ENCODE measurements around the gene TRIM46. TPM values are rescaled to one million over a fixed set of nuclear protein-coding genes. Genes with fewer than 3 reads are reported as not detected.

The TRIM46 gene
- total and polyA plus RNA-seq, 2 of the 13 experiments (the other 11 are each of a cell fraction or from before 2014, with no cell fraction given), result 0.04 to 0.09 TPM

DNA sequence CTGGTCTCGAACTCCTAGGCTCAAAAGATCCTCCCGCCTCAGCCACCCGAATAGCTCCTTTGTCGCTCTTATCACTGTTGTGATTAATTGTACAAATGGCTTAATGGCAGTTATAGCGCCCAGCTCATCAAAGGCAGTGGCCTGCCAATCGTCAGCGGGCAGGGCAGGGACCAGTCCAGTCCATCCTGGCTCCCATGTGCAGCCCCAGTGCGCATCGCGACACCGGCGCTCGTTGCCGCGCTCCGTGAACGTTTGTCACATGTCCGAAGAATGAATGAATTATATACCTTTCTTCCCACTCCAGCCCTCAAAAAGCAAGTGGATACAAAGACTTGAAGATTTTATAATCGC lies 53.2 kb downstream of the TRIM46 start (continued):
- TF ChIP-seq, protein P1, sequence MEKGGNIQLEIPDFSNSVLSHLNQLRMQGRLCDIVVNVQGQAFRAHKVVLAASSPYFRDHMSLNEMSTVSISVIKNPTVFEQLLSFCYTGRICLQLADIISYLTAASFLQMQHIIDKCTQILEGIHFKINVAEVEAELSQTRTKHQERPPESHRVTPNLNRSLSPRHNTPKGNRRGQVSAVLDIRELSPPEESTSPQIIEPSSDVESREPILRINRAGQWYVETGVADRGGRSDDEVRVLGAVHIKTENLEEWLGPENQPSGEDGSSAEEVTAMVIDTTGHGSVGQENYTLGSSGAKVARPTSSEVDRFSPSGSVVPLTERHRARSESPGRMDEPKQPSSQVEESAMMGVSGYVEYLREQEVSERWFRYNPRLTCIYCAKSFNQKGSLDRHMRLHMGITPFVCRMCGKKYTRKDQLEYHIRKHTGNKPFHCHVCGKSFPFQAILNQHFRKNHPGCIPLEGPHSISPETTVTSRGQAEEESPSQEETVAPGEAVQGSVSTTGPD (CRISPR knock-in tag; IDR thresholded peaks at IDR 0.05), result no peak
- TF ChIP-seq ZNF737 (CRISPR knock-in tag; IDR thresholded peaks at IDR 0.05; ENCODE audit: borderline replicate concordance) (no peak), DPF2 (CRISPR knock-in tag; IDR thresholded peaks at IDR 0.05; ENCODE audit: borderline replicate concordance, low read depth) (no peak), ZMYM3 (CRISPR knock-in tag; IDR thresholded peaks at IDR 0.05) (no peak), ELF1 (CRISPR knock-in tag; IDR thresholded peaks at IDR 0.05) (no peak), TCF7 (IDR thresholded peaks at IDR 0.05; ENCODE audit: low read depth) (no peak), DMAP1 (CRISPR knock-in tag; IDR thresholded peaks at IDR 0.05) (no peak; the same call in 1 of the 2 replicates), NRL (CRISPR knock-in tag; IDR thresholded peaks at IDR 0.05; ENCODE audit: borderline replicate concordance) (0 out of 2 replicates have a peak, but pooled peaks have one; percentile 58)
- TF ChIP-seq, protein P2, sequence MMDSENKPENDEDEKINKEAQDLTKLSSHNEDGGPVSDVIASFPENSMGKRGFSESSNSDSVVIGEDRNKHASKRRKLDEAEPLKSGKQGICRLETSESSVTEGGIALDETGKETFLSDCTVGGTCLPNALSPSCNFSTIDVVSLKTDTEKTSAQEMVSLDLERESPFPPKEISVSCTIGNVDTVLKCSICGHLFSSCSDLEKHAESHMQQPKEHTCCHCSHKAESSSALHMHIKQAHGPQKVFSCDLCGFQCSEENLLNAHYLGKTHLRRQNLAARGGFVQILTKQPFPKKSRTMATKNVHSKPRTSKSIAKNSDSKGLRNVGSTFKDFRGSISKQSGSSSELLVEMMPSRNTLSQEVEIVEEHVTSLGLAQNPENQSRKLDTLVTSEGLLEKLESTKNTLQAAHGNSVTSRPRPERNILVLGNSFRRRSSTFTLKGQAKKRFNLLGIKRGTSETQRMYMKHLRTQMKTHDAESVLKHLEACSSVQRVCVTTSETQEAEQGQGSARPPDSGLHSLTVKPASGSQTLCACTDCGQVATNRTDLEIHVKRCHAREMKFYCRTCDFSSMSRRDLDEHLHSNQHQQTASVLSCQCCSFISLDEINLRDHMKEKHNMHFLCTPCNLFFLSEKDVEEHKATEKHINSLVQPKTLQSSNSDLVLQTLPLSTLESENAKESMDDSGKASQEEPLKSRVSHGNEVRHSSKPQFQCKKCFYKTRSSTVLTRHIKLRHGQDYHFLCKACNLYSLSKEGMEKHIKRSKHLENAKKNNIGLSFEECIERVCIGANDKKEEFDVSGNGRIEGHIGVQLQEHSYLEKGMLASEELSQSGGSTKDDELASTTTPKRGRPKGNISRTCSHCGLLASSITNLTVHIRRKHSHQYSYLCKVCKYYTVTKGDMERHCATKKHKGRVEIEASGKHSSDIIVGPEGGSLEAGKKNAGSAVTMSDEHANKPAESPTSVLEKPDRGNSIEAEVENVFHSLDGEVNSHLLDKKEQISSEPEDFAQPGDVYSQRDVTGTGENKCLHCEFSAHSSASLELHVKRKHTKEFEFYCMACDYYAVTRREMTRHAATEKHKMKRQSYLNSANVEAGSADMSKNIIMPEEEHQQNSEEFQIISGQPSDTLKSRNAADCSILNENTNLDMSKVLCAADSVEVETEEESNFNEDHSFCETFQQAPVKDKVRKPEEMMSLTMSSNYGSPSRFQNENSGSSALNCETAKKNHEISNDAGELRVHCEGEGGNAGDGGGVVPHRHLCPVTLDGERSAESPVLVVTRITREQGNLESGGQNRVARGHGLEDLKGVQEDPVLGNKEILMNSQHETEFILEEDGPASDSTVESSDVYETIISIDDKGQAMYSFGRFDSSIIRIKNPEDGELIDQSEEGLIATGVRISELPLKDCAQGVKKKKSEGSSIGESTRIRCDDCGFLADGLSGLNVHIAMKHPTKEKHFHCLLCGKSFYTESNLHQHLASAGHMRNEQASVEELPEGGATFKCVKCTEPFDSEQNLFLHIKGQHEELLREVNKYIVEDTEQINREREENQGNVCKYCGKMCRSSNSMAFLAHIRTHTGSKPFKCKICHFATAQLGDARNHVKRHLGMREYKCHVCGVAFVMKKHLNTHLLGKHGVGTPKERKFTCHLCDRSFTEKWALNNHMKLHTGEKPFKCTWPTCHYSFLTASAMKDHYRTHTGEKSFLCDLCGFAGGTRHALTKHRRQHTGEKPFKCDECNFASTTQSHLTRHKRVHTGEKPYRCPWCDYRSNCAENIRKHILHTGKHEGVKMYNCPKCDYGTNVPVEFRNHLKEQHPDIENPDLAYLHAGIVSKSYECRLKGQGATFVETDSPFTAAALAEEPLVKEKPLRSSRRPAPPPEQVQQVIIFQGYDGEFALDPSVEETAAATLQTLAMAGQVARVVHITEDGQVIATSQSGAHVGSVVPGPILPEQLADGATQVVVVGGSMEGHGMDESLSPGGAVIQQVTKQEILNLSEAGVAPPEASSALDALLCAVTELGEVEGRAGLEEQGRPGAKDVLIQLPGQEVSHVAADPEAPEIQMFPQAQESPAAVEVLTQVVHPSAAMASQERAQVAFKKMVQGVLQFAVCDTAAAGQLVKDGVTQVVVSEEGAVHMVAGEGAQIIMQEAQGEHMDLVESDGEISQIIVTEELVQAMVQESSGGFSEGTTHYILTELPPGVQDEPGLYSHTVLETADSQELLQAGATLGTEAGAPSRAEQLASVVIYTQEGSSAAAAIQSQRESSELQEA (CRISPR knock-in tag; IDR thresholded peaks at IDR 0.05; ENCODE audit: not compliant biosample characterization), result peak; percentile 51
- TF ChIP-seq, protein P3, sequence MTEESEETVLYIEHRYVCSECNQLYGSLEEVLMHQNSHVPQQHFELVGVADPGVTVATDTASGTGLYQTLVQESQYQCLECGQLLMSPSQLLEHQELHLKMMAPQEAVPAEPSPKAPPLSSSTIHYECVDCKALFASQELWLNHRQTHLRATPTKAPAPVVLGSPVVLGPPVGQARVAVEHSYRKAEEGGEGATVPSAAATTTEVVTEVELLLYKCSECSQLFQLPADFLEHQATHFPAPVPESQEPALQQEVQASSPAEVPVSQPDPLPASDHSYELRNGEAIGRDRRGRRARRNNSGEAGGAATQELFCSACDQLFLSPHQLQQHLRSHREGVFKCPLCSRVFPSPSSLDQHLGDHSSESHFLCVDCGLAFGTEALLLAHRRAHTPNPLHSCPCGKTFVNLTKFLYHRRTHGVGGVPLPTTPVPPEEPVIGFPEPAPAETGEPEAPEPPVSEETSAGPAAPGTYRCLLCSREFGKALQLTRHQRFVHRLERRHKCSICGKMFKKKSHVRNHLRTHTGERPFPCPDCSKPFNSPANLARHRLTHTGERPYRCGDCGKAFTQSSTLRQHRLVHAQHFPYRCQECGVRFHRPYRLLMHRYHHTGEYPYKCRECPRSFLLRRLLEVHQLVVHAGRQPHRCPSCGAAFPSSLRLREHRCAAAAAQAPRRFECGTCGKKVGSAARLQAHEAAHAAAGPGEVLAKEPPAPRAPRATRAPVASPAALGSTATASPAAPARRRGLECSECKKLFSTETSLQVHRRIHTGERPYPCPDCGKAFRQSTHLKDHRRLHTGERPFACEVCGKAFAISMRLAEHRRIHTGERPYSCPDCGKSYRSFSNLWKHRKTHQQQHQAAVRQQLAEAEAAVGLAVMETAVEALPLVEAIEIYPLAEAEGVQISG (CRISPR knock-in tag; IDR thresholded peaks at IDR 0.05), result peak; percentile 6; the same call in 1 of the 2 replicates
- TF ChIP-seq, protein P4, sequence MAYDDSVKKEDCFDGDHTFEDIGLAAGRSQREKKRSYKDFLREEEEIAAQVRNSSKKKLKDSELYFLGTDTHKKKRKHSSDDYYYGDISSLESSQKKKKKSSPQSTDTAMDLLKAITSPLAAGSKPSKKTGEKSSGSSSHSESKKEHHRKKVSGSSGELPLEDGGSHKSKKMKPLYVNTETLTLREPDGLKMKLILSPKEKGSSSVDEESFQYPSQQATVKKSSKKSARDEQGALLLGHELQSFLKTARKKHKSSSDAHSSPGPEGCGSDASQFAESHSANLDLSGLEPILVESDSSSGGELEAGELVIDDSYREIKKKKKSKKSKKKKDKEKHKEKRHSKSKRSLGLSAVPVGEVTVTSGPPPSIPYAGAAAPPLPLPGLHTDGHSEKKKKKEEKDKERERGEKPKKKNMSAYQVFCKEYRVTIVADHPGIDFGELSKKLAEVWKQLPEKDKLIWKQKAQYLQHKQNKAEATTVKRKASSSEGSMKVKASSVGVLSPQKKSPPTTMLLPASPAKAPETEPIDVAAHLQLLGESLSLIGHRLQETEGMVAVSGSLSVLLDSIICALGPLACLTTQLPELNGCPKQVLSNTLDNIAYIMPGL (CRISPR knock-in tag; IDR thresholded peaks at IDR 0.05; ENCODE audit: borderline replicate concordance in 1 of 2, low read depth in 1 of 2), result peak in 1 of 2 experiments; percentile 75; a peak in 1 of 4 replicates
